Activated T-helper 1 cell treated with anti-CD3 and anti-CD28 coated beads, Interleukin-2, amount 50 U/mL, for 16 hours (primary cell): Measurements from ENCODE around the gene TMEM163.
"Not testable (repeated sequence)": the region's sequence is repeated elsewhere in the genome, so short reads cannot be mapped to it uniquely, and the experiment has no call there.

Experiments
- DNase-seq, 2 donors: peaks; one replicate each; pipeline ENCODE4 v3.0.0-alpha.2; 2020; ENCODE audit warnings: low read depth in 1 of 2, low spot score in 1 of 2

TMEM163 gene

DNA sequence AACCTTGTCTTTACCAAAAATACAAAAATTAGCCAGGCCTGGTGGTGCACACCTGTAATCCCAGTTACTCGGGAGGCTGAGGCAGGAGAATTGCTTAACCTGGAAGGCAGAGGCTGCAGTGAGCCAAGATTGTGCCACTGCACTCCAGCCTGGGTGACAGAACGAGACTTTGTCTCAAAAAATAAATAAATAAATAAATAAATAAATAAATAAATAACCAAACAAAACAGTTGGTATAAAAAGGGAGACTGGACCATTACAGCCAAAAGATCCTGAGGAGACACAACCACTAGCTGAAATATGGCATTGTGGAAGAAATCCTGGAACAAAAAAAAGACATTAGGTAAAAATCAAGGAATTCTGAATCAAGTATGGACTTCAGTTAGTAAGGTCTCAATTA is 4.9 kb upstream of the TMEM163 start:
- not testable (repeated sequence) for DNase-seq

DNA sequence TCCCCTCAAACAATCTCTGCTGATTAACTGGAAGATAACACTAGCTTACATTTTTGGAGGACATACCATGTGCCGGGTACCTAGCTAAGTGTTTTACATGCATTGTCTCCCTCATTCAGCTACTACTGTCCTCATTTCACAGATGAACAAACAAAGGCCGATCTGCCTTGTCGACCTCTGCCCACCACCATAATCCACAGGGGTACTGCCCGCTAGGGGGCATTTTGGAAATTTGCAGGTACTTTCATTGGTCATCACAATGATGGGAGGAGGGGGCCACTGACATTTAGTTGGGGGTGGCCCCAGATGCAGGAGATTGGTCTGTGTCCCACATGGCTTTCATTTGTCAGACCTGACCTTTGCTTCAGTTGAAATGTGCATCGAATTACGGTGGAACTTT is 3.9 kb upstream of the TMEM163 start:
- DNase-seq: no peak

GRCh38 chr2:134721596-134721995 is 2.8 kb upstream of the TMEM163 start:
- no peak for DNase-seq

DNA sequence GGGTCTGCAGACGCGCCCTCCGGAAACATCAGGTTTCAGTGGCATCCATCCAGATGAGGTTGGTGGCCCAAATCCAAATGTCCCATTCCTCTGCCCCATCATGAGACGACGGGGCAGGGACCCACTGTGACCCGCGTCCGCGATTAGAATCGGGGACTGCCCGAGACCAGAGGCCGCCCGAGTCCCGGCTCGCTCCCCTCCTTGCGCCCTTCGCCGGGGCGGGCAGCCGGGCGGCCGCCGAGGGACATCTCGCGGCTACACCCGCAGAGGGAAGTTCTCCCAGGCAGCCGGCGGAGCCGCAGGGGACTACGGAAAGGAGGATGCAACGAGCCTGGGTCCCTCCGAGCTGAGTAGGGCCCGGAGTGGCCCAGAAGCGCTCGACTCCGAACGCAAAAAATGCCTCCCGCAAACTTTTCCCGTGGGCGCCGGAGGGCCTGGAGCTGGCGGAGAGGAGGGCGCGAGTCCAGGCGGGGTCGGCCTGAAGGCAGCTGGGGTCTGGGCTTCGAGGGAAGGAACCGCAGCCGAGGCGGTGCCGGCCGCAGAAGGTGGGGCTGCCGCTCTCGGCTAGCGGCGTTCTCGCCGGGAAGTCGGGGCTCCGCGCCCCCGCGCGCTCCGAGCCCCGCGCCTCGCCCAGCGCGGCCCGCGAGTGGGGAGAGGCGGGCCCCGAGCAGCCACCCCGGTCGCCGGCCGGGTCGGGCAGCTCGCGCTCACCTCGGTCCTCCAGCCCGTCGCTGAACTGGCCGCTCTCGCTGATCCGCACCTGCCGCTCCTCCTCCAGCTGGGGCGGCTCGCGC is 580 bp downstream of the TMEM163 start:
- DNase-seq: no peak

- no peak for DNase-seq
Measured at GRCh38 chr2:134717286-134718022, 1.3 kb downstream of the TMEM163 start.

DNA sequence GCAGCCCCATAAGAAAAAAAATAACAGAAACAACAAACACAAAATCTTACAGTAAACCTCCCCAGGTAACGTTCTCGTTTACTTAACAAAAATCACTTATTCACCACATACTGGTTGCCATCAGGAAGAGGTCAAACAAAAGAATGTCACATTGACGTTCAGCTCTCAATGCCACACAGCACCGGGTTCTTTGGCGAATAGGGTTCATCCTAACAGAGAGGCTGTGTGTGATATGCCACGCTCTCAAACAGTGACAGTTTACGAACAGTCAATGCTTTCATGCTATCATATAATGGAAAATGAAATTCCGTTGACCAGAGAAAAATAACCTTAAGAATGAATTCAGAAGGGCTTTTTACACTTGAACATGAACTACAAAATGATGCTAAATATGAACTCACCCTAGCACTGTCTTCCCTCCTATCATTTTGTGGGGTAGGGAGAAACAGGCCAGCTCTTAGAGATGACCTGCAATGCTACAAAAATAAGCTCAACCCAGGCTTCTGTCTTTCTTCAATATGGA is 2.0 kb downstream of the TMEM163 start:
- no peak for DNase-seq

DNA sequence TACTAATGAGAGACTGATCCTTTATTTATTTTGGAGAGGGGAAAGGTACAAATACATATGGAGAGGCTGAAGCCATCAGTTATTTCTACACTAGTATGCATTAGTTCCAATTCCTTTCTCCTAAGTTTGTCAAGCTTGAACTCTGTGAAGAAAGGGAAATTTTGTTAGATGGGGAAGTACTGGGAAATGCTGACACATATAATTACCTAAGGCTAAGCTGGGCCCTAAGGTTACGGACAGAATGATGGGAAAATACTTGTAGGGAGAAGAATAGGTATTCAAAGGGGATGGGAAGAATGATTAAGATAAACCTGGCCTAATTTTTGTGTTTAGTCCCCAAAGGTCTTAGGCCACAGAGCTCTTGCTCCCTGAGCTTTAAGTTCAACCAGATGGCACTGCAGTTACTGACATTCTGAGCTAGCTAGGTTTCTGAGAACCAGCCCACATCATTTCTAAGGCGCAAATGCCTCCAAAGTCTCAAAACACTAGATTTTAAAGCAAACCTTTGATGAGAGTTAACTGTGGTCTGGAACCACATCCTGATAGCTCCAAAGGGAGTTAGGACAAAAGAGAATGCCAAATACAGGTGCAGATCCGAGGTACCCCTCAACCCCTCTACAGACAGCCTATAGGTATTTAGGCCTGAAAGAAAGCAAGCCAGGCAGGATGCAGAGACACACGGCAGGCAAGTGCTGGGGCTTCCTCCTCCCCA is 2.7 kb downstream of the TMEM163 start:
- DNase-seq: no peak

DNA sequence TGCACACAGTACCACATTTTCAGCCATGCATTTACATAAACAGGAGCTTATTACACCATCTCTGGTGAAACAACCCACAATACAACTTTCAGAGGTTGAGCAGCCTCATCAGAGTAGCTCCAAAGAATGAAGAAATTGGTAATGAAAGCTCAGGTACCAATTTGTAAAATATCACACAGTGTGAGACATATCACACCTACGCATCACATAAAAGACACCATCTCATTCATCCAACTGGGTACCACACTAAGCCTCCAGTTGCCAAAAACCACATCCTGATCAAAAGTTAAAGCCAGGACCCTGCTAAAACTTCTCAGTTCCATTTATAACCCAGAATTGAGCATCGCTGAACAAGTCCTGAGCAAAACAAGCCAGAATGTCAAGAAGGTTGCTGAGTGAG is 4.6 kb downstream of the TMEM163 start:
- no peak for DNase-seq

- no peak for DNase-seq
Measured at GRCh38 chr2:134713606-134714005, 5.2 kb downstream of the TMEM163 start.

GRCh38 chr2:134713176-134713575 is 5.6 kb downstream of the TMEM163 start:
- DNase-seq: no peak

GRCh38 chr2:134712736-134713135 is 6.1 kb downstream of the TMEM163 start:
- DNase-seq: no peak

- no peak for DNase-seq
Measured at GRCh38 chr2:134712299-134712698, 6.5 kb downstream of the TMEM163 start.

GRCh38 chr2:134711692-134712091 is 7.1 kb downstream of the TMEM163 start:
- DNase-seq: no peak

DNA sequence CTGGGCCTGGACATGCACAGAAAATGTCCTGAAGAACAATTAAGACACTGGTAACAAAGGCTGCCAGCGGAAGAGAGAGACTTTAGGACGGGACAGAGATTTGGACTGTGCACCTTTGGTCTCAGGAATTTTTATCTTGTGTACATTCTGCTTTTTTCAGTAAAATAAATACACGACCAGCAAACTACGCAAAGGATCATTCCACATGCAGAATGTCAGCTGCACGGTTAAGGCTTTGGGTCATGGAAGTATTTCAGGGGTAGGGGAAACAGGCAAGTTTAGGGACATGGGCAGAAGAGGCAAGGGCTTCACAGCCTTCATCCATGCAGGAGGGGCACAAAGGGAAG is 11.5 kb downstream of the TMEM163 start:
- DNase-seq: no peak

GRCh38 chr2:134706587-134707329 is 12.0 kb downstream of the TMEM163 start:
- DNase-seq: no peak

DNA sequence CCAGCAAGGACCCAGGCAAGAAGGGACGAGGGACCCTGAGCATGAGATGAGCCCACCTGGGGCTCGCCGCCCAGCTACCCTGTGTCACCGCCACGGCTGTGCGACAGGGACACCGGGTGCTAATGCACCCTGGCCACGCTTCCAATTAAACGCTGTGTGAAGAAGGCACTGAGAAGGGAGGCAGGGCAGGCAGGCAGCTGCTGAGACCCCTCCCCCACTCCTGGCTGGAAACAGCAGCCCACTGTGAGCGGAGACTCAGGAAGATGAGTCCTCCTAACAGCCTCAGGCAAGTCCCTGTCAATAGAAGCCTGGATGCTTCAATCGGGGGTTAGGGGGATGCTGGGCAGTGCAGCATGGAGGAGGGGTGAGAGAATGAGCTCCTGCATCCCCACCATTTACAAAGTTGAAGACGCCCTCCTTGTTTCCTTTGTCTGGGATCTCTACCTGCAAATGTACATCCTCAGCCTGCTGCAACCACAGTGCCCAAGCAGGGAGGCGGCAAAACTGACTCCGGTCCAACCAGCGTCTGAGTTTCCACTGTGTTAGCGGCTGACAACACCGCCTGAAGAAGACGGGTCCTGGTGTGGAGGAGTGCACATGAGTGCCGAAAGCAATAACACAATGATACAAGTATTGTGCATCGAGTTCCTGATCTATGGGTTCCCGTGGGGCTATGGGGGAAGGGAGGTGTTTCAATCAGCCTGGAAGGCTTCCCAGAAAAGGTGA is 12.8 kb downstream of the TMEM163 start:
- DNase-seq: no peak

DNA sequence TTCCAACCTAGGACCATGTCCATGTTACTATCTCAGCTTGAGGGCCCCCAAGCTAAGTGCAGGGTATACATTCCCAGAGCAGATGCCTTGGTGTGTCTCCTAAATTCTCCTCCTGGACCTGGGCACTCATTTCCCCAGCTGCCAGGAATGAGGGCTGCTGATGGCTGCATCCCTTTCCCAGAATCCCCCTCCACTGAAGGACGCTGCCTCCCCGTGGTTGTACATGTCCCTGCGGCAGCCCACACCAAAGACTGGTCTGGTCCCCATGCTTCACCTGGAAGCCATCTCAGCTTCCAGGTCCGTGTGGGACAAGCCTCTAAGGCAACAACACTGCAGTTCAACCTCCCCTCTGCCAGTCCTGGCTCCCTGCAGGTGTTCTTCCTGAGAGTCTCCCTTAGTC is 14.6 kb downstream of the TMEM163 start:
- DNase-seq: no peak

GRCh38 chr2:134703426-134703825 is 15.4 kb downstream of the TMEM163 start:
- no peak for DNase-seq

GRCh38 chr2:134700730-134701129 is 18.1 kb downstream of the TMEM163 start:
- DNase-seq: no peak

DNA sequence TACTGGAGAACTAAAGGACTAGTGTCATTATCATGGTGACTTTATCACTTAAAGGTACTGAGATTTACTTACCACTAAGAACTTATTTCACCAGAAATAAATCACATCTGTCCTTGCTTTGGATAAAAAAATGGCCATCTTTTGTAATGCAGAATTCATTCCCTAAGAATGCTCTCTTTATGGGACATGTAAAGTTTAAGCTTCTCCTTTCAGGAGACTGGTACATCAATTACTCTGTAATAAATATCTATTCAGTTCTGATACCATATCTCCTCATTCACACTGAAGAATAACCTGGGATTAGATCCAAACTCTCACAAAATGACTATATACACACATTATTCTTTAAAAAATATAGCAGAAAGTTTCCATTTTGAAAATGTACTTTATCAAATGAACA is 24.4 kb downstream of the TMEM163 start:
- DNase-seq: no peak
